Stimulated activated CD8-positive, alpha-beta memory T cell treated with anti-CD3 and anti-CD28 coated beads, Interleukin-7, amount 100 ng/mL, for 24 hours (primary cell): ENCODE data around the gene CDKN2A.
"Not testable (repeated sequence)": the region's sequence is repeated elsewhere in the genome, so short reads cannot be mapped to it uniquely, and the experiment has no call there.

Source experiments
- DNase-seq: peaks from one replicate; pipeline ENCODE4 v3.0.0-alpha.2; 2020; ENCODE audit warnings: low read depth

CDKN2A gene

GRCh38 chr9:21982391-21982790, 11.8 kb downstream of the CDKN2A start:
- no peak for DNase-seq

DNA sequence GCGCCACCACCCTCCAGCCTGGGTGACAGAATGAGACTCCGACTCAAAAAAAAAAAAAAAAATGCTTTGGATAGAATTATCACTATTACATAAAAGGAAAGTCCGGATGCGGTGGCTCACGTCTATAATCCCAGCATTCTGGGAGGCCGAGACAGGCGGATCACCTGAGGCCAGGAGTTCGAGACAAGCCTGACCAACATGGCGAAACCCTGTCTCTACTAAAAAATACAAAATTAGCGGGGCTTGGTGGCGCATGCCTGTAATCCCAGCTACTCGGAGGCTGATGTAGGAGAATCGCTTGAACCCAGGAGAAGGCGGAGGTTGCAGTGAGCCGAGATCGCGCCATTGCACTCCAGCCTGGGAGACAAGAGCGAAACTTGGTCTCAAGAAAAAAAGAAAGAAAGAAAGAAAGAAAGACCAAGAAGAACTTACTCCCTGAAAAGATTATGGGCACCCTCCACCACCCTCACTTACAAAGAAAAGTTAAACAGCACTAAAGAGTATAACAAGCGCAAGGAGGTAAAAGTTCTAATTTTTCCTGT, 17.8 kb downstream of the CDKN2A start:
- DNase-seq: no peak

GRCh38 chr9:21974722-21975409, 19.3 kb downstream of the CDKN2A start:
- no peak for DNase-seq

- DNase-seq: no peak
Measured at GRCh38 chr9:21974343-21974721, 19.9 kb downstream of the CDKN2A start.

- DNase-seq: no peak
Measured at GRCh38 chr9:21972361-21972760, 21.8 kb downstream of the CDKN2A start.

GRCh38 chr9:21970800-21971640, 23.2 kb downstream of the CDKN2A start:
- no peak for DNase-seq

DNA sequence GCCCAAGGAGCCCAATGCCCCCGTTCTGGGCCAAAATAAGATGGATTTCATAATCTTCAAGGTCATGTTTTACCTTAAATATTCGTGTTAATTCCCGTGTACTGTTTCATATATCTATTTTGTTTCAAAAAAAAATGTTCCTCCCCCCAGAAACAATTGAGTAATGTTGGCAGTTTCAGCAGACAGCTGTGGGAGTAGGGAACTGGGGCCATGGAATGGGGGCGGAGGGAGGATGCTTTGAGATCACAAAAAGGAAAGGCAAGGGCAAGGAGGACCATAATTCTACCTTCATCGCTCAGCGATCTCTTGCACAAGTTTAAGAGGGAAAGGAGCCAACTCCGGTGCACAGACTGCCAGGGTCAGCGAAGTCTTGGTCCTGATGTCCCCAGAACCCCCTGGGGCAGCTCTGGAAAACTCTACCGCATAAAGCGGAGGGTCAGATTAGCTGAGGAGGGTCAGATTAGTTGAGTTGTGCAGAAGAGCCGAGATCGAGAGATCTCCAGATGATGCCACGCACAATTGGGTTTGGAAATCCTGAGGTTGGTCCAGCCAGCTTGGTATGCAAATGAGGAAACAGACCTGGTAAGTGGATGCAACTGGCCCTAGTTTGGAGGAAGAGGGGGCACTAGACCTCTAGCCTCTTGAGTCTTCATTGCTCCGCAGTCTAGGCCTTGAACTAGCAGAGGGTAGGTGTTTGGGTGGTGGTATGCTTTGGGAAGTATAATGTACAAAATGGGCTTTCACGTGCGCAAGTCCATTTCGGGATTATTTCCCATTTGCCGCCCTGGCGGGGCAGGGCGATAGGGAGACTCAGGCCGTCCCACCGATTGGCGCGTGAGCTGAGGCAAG, 24.0 kb downstream of the CDKN2A start:
- DNase-seq: no peak

DNA sequence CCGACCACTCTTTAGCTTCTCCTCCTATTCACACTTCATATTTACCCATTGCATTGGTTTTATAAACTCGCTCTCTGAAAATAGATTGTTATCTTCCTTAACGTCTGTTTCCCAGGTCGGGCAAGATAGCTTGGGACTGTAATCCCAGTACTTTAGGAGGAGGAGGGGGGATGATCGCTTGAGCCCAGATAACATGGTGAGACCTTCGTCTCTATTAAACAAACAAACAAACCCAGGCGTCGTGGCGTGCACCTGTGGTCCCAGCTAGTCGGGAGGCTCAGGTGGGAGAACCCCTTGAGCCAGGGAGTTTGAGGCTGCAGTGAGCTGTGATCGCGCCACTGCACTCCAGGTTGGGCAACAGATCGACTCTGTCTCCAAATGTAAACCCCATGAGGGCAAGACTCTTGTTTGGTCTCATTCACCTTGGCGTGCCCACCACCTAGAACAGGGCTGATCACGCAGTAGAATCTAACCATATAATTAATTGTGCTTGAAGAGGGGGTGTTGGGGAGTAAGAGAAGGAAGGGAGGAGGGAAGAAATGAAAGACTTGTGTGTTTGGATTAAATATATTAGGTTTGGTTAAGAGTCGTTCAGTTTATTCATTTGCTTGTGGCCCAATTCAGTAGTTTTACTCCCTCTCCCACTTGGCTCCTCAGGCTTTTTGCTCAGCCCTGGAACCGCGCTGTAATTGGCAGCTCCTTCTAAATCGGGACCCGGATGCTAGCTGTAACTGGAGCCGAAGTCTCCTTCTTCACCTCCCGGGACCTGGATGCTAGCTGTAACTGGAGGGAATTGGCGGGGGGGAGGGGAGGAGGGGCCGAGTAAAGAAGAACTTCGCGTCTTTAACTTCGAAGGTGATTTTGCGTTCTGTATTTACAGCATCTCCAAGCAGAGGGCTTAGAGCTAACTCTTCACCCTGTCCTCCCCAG, 24.9 kb downstream of the CDKN2A start:
- no peak for DNase-seq

GRCh38 chr9:21968331-21969010, 25.7 kb downstream of the CDKN2A start:
- DNase-seq: no peak

DNA sequence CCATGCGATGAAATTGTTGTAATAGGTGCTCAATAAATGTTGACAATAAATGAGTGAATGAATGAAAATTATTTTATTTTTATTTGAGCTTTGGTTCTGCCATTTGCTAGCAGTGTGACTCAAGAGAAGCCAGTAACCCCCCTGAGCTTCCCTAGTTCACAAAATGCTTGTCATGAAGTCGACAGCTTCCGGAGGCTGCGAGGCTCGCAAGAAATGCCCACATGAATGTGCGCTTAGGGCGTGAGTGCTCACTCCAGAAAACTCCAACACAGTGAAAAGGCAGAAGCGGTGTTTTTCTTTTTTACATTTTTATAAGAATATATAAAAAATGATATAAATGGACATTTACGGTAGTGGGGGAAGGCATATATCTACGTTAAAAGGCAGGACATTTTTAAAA, 26.5 kb downstream of the CDKN2A start:
- no peak for DNase-seq

- no peak for DNase-seq
Measured at GRCh38 chr9:21967169-21967568, 27.0 kb downstream of the CDKN2A start.

GRCh38 chr9:21966140-21966851, 27.9 kb downstream of the CDKN2A start:
- no peak for DNase-seq

- no peak for DNase-seq
Measured at GRCh38 chr9:21965401-21965951, 28.7 kb downstream of the CDKN2A start.

GRCh38 chr9:21964925-21965385, 29.2 kb downstream of the CDKN2A start:
- DNase-seq: peak; percentile 30

DNA sequence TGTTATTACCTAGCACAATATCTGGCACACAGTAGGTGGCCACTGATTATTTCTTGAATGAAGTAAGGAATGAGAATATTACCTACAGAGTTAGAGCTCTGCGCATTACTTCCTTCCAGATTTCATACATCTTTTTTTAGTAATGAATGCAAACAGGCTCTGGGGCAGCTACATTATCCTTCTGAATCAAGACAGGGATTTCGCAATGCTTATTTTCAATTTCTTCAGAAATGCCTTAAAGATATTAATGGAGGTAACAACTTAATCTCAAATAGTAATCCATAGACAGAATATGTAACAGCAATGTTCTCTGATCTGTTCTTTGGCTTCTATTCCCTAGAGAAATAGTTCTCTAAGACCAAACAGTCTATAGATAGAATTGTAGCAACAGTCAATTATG, 32.6 kb downstream of the CDKN2A start:
- DNase-seq: no peak

DNA sequence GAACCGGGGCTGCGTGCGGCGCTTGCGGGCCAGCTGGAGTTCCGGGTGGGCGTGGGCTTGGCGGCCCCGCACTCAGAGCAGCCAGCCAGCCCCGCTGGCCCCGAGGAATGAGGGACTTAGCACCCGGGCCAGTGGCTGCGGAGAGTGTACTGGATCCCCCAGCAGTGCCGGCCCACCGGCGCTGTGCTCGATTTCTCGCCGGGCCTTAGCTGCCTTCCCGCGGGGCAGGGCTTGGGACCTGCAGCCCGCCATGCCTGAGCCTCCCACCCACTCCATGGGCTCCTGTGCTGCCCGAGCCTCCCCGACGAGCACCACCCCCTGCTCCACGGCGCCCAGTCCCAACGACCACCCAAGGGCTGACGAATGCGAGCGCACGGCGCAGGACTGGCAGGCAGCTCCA, 34.9 kb downstream of the CDKN2A start:
- DNase-seq: not testable (repeated sequence)

DNA sequence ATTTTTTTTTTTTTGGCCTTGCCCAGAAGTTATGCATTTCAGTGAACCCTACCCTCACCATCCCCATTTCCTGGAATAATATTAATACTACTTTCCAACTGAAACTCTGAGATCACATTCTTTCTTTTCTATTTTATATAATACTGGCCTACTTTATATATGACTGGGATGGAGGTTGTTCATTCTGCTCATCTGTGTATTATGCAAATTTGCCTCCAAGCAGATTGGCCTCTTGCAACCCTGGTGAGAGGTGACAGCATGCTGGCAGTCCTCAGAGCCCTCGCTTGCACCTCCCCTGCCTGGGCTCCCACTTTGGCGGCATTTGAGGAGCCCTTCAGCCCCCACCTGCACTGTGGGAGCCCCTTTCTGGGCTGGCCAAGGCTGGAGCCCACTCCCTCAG, 35.4 kb downstream of the CDKN2A start:
- DNase-seq: no peak

DNA sequence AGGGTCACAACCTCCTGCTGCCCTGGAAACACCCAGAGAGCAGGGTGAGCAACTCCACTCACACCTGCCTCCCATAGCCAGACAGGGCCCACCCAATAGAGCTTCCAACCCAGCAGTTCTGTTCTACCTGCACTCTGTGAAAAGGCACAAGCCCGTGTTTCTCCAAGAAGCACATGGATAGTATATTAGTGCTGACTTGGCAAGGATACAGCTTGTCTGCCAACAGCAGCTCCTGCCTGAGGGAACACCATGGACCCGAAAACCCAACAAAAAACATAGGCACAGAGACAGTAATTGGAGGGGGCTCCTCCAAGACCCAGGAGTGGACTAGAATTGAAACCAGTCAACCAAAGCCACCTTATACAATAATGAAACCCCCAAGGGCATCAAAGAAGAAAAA, 48.6 kb downstream of the CDKN2A start:
- DNase-seq: no peak

GRCh38 chr9:21943464-21943863, 50.7 kb downstream of the CDKN2A start:
- DNase-seq: no peak
